ENCODE data around the gene NDFIP2.
A peak's percentile ranks its signal among the peaks of the same experiment; 100 is the strongest.

The NDFIP2 gene

DNA sequence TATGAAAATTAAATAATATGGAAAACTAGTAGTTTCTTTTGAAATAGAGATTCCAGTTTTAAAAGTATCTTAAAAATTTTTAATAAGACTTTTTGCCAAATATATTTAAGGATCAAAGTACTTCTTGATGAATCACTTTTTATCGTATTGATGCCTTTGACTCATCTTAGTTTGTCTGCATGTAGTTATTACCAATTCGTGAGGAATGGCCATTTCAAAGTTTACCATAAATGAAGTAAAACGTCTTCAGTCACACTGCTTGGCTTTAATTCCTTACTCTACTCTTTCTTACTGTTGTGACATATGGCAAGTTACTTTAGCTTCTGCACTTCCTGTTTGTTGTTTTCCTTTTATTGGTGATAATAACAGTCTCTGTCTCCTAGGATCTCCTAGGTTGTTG lies 38.3 kb downstream of the NDFIP2 start:
- TF ChIP-seq, protein P1, sequence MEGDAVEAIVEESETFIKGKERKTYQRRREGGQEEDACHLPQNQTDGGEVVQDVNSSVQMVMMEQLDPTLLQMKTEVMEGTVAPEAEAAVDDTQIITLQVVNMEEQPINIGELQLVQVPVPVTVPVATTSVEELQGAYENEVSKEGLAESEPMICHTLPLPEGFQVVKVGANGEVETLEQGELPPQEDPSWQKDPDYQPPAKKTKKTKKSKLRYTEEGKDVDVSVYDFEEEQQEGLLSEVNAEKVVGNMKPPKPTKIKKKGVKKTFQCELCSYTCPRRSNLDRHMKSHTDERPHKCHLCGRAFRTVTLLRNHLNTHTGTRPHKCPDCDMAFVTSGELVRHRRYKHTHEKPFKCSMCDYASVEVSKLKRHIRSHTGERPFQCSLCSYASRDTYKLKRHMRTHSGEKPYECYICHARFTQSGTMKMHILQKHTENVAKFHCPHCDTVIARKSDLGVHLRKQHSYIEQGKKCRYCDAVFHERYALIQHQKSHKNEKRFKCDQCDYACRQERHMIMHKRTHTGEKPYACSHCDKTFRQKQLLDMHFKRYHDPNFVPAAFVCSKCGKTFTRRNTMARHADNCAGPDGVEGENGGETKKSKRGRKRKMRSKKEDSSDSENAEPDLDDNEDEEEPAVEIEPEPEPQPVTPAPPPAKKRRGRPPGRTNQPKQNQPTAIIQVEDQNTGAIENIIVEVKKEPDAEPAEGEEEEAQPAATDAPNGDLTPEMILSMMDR (IDR thresholded peaks at IDR 0.05; ENCODE audit: control extremely low read depth, extremely low read depth, low read depth, missing control alignments) = no peak
- ChIA-PET CTCF (interaction anchor here (1.1 to 1.7 kb wide), 3 partner anchors 8 to 95 kb away, joined by 3 to 6 read pairs (median 3); no protein-coding TSS in a partner anchor), POLR2A (no interaction called here)
- no peak for DNase-seq (ENCODE audit: extremely low spot score)

DNA sequence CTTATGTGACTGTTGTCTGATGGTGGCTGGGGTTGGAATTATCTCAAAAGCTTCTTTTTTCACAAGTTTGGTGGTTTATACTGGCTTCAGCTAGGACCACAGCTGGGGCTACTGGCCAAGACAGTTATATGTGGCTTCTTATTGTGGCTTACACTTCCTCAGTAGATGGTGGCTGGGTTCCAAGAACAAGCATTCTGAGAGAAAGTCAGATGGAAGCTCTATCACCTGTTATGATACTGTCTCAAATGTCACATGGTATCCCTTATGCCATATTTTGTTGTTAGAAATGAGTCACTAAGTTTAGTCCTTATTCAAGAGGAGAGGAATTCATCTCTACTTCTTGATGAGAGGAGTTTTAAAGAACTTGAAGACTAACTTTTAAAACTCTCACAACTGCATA lies 41.6 kb downstream of the NDFIP2 start:
- POLR2A ChIA-PET = no interaction called here
- TF ChIP-seq, protein P1 (IDR thresholded peaks at IDR 0.05; ENCODE audit: control extremely low read depth, extremely low read depth, low read depth, missing control alignments) = no peak
- CTCF ChIA-PET = interaction anchor here (0.8 to 1.9 kb wide), 4 partner anchors 12 to 99 kb away, joined by 3 to 7 read pairs (median 4); no protein-coding TSS in a partner anchor
- DNase-seq (ENCODE audit: extremely low spot score) = peak; percentile 45

DNA sequence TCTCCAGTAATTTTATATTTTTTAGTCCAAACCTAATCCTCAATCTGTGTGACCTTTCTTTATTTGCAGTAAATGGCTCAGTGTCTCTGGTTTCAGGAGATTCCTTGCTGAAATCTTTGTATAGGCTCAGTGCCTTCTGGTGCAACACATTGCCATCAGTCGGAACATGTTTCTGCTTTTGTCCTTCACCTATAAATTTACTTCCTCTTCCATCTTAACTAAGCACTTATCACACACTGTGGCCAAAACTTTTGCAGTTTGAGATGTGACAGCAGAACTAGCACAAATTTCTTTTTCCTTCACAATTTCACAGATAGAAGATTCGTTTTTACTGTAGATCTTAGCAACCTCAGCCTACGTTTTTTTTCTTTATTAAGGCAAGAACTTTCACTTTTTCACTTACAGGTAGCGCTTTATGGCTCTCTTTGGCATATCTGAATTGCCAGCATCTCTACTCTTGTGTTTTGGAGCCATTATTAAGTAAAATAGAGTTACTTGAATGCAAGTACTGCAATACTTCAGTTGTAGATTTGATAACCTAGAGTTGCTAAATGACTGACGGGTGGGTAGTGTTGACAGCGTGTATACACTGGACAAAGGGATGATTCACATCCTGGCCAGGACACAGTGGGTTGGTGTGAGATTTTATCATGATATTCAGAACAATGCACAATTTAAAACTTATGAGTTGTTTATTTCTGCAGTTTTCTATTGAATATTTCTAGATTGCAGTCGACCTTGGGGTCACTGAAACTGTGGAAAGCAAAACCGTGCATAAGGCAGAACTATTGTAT lies 44.3 kb downstream of the NDFIP2 start:
- ChIA-PET POLR2A (no interaction called here), CTCF (interaction anchor here (0.6 to 1.6 kb wide), 5 partner anchors 10 to 102 kb away, joined by 3 to 4 read pairs (median 3); no protein-coding TSS in a partner anchor)
- TF ChIP-seq, protein P1 (IDR thresholded peaks at IDR 0.05; ENCODE audit: control extremely low read depth, extremely low read depth, low read depth, missing control alignments) = no peak
- no peak for DNase-seq (ENCODE audit: extremely low spot score)

DNA sequence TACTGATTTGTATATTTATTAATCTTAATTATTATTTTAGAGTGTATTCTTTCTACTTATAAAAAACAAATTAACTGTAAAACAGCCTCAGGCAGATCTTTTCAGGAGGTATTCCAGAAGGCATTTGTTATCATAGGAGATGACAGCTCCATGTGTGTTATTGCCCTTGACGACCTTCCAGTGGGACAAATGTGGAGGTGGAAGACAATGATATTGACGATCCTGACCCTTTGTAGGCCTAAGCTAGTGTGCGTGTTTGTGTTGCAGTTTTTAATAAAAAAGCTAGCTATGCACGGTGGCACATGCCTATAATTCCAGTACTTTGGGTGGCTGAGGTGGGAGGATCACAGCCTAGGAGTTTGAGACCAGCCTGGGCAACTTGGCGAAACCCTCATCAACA lies 46.7 kb downstream of the NDFIP2 start:
- CTCF ChIA-PET = interaction anchor here (1.4 to 3.1 kb wide), 8 partner anchors 9 to 136 kb away, joined by 3 to 17 read pairs (median 5); no protein-coding TSS in a partner anchor
- DNase-seq (ENCODE audit: extremely low spot score) = no peak
- TF ChIP-seq, protein P1 (IDR thresholded peaks at IDR 0.05; ENCODE audit: control extremely low read depth, extremely low read depth, low read depth, missing control alignments) = no peak
- POLR2A ChIA-PET = no interaction called here

DNA sequence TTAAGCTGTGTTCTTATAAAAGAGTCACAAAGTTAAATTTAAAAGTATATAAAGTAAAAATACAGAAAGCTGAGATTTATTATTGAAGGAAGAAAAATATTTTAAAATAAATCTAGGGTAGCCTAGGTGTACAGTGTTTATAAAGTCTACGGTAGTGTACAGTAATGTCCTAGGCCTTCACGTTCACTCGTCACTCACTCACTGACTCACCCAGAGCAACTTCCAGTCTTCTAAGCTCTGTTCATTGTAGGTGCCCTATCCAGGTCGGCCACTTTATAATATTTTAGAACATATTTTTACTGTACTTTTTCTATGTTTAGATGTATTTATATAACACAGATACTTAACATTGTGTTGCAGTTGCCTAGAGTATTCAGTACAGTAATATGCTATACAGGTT lies 47.4 kb downstream of the NDFIP2 start:
- TF ChIP-seq, protein P1 (IDR thresholded peaks at IDR 0.05; ENCODE audit: control extremely low read depth, extremely low read depth, low read depth, missing control alignments) = no peak
- no peak for DNase-seq (ENCODE audit: extremely low spot score)
- ChIA-PET POLR2A (no interaction called here), CTCF (interaction anchor here (1.3 to 3.1 kb wide), 9 partner anchors 8 to 137 kb away, joined by 3 to 17 read pairs (median 5); no protein-coding TSS in a partner anchor)

DNA sequence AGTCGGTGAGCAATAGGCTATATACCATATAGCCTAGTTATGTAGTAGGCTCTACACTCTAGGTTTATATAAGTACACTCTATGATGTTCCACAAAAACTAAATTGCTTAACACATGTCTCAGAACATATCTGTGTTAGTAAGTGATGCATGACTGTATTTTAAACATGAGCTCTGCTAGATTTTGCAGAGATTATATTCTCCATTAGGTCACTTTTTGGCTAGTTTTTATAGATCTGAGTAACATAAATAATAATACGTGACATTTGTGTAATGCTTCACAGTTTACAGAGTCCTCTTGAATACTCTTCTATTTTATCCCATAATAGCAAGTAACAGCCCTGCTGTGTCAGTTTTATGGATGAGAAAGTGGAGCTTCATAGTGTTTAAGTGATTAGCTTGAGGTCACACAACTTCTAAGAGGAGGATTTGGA lies 47.8 kb downstream of the NDFIP2 start:
- POLR2A ChIA-PET = no interaction called here

More for the DNA sequence above, 47.8 kb downstream of the NDFIP2 start:
- TF ChIP-seq, protein P1 (IDR thresholded peaks at IDR 0.05; ENCODE audit: control extremely low read depth, extremely low read depth, low read depth, missing control alignments) = no peak
- CTCF ChIA-PET = interaction anchor here (0.6 to 3.1 kb wide), 10 partner anchors 8 to 137 kb away, joined by 3 to 17 read pairs (median 4); no protein-coding TSS in a partner anchor
- DNase-seq (ENCODE audit: extremely low spot score) = no peak

Data from GM10248 (cell line).